ENCODE data around the gene SVEP1. TPM values are rescaled to one million over a fixed set of nuclear protein-coding genes. Genes with fewer than 3 reads are reported as not detected.

SVEP1 gene
- total RNA-seq, 1 donor from 2014 or later, result 7.9 TPM

DNA sequence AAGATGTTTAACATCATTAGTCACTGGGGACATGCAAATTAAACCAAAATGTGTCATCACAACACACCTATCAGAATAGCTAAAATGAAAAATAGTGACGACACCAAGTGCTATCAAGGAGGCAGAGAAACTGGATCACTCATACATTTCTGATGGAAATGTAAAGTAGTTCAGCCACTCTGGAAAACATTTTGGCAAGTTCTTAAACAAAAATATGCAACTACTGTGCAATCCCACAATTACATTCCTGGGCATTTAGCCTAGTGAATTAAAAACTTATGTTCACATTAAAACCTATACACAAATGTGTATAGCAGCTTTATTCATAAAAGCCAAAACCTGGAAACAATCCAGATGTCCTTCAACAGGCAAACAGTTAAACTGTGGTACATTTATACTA, 53.1 kb downstream of the SVEP1 start:
- H3K4me1 Mint-ChIP-seq (ENCODE audit: unreplicated experiment), result peaks cover 2% of the 10 kb centered on the region
- H3K36me3 Mint-ChIP-seq, result peaks cover 3% of the 10 kb centered on the region
- DNase-seq (ENCODE audit: extremely low spot score, unreplicated experiment), result no peak
- H3K27ac Mint-ChIP-seq, result no peak overlapping the region
- H3K27me3 Mint-ChIP-seq, result peaks cover 4% of the 10 kb centered on the region
- H3K4me3 Mint-ChIP-seq, result no peak overlapping the region
- peaks cover 6% of the 10 kb centered on the region for H3K9me3 Mint-ChIP-seq
- TF ChIP-seq, protein P1, sequence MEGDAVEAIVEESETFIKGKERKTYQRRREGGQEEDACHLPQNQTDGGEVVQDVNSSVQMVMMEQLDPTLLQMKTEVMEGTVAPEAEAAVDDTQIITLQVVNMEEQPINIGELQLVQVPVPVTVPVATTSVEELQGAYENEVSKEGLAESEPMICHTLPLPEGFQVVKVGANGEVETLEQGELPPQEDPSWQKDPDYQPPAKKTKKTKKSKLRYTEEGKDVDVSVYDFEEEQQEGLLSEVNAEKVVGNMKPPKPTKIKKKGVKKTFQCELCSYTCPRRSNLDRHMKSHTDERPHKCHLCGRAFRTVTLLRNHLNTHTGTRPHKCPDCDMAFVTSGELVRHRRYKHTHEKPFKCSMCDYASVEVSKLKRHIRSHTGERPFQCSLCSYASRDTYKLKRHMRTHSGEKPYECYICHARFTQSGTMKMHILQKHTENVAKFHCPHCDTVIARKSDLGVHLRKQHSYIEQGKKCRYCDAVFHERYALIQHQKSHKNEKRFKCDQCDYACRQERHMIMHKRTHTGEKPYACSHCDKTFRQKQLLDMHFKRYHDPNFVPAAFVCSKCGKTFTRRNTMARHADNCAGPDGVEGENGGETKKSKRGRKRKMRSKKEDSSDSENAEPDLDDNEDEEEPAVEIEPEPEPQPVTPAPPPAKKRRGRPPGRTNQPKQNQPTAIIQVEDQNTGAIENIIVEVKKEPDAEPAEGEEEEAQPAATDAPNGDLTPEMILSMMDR (conservative IDR thresholded peaks at IDR 0.05), result no peak

DNA sequence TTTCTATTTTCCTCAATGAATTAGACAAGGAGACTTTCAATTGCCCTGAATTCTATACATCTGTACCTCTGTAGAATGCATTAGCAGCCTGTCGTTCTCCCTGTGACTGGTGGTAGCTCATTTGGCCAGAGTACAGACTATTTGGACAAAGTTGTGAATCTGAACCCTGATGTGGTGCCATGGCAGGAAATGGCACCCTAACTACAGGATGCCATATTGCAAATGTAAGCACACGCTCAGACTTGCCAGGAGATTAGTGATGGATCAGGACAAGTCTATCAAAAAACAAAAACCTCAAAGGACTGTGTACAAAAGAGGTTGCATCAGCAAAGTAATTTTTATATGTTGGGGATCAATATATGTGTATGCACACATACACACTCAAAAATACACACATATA, 58.3 kb downstream of the SVEP1 start:
- no peaks in the 10 kb centered on the region for H3K4me1 Mint-ChIP-seq (ENCODE audit: unreplicated experiment)
- TF ChIP-seq, protein P1 (conservative IDR thresholded peaks at IDR 0.05), result no peak
- no peak overlapping the region for H3K27ac Mint-ChIP-seq
- no peaks in the 10 kb centered on the region for H3K36me3 Mint-ChIP-seq
- no peak overlapping the region for H3K4me3 Mint-ChIP-seq
- no peak for DNase-seq (ENCODE audit: extremely low spot score, unreplicated experiment)
- H3K9me3 Mint-ChIP-seq, result no peaks in the 10 kb centered on the region
- peaks cover 2% of the 10 kb centered on the region for H3K27me3 Mint-ChIP-seq

DNA sequence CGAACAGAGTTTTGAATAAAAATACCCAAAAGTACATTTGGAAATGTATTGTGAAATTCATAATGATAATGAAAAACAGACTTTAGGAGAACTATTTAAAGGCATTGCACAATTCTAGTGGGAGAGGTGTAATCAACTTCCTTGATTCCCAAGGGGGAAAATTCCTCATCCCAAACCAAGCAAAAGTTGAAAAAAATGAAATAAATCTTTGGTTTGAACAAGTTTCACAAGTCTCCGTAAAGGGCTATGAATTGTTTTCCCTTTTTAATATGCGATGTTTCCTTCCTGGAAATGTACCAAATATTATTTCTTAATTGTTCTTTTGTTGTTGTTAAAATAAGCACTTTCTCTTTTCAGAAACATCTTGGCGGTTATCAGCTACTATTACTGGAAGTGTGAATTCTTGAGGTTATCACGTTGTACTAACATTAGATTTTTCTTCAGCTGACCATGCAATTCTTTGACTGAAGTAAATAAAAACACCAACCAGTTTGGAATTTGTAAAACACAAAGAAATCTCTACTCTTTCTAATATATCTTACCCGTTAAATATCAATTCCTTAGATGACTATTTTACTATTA, 59.3 kb downstream of the SVEP1 start:
- no peaks in the 10 kb centered on the region for H3K36me3 Mint-ChIP-seq
- H3K4me1 Mint-ChIP-seq (ENCODE audit: unreplicated experiment), result no peaks in the 10 kb centered on the region
- no peaks in the 10 kb centered on the region for H3K27me3 Mint-ChIP-seq
- TF ChIP-seq, protein P1 (conservative IDR thresholded peaks at IDR 0.05), result no peak
- H3K9me3 Mint-ChIP-seq, result no peaks in the 10 kb centered on the region
- no peak overlapping the region for H3K4me3 Mint-ChIP-seq
- no peak overlapping the region for H3K27ac Mint-ChIP-seq
- DNase-seq (ENCODE audit: extremely low spot score, unreplicated experiment), result no peak

DNA sequence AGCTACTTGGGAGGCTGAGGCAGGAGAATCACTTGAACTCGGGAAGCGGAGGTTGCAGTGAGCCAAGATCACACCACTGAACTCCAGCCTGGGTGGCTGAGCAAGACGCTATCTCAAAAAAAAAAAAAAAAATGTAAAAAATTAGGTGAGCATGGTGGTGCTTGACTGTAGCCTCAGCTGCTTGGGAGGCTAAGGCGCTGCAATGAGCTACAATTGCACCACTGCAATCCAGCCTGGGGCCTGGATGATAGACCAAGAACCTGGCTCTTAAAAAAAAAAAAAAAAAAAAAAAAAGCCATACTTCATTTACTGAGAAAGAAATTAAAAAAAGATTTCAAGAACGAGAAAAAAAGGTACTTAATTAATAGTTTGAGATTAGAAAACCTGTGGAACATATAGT, 62.1 kb downstream of the SVEP1 start:
- DNase-seq (ENCODE audit: extremely low spot score, unreplicated experiment), result no peak
- Mint-ChIP-seq H3K27ac (no peak overlapping the region), H3K27me3 (no peaks in the 10 kb centered on the region), H3K9me3 (no peaks in the 10 kb centered on the region), H3K4me1 (ENCODE audit: unreplicated experiment) (no peaks in the 10 kb centered on the region), H3K36me3 (no peaks in the 10 kb centered on the region), H3K4me3 (no peak overlapping the region)
- TF ChIP-seq, protein P1 (conservative IDR thresholded peaks at IDR 0.05), result no peak

DNA sequence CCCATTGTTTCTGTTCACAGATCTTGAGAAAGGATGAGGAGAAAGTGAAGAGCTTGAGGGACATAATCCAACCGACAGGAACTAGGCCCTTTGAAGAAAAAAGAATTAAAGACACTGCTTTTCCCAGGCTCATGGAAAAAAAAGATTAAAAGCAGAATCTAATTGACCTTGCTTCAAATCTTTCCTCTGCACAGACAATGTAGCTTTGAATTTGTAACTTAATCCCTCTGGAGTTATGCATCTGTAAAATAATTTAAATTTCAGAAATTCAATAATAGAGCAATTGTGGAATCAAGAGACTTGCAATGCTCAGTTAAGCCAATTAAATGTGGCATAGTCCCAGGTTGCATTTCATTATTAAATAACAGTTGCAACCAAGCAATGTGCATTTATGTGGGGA, 64.6 kb downstream of the SVEP1 start:
- no peak for DNase-seq (ENCODE audit: extremely low spot score, unreplicated experiment)
- Mint-ChIP-seq H3K4me3 (no peak overlapping the region), H3K9me3 (no peaks in the 10 kb centered on the region), H3K27me3 (no peaks in the 10 kb centered on the region), H3K4me1 (ENCODE audit: unreplicated experiment) (no peaks in the 10 kb centered on the region), H3K36me3 (no peaks in the 10 kb centered on the region), H3K27ac (no peak overlapping the region)
- TF ChIP-seq, protein P1 (conservative IDR thresholded peaks at IDR 0.05), result no peak

DNA sequence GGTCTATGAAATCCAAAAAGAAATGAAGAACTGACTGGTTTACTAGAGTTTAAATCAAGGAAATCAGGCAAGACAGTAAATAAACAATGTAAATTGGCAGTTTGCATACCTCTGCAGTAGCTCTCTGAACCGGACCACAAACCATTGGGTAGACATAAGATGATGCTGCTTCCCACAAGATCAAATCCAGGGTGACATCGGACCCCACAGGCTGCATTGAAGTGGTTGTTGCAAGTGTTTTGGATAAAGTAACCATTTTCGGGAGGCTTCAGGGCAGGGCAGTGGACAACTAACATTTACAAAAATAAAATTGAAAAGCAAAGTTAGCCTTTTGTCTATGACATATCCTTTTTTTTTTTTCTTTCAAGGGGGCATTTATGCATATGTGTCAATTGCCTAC, 66.7 kb downstream of the SVEP1 start:
- DNase-seq (ENCODE audit: extremely low spot score, unreplicated experiment), result no peak
- H3K27me3 Mint-ChIP-seq, result no peaks in the 10 kb centered on the region
- no peak overlapping the region for H3K27ac Mint-ChIP-seq
- H3K4me3 Mint-ChIP-seq, result no peak overlapping the region
- TF ChIP-seq, protein P1 (conservative IDR thresholded peaks at IDR 0.05), result no peak
- H3K4me1 Mint-ChIP-seq (ENCODE audit: unreplicated experiment), result no peaks in the 10 kb centered on the region
- no peaks in the 10 kb centered on the region for H3K36me3 Mint-ChIP-seq
- H3K9me3 Mint-ChIP-seq, result no peaks in the 10 kb centered on the region

Measured in type B pancreatic cell (in vitro differentiated cells).